ENCODE data around the gene RASGRP4.
"Not testable (repeated sequence)": the region's sequence is repeated elsewhere in the genome, so short reads cannot be mapped to it uniquely, and the experiment has no call there.

The RASGRP4 gene, protein sequence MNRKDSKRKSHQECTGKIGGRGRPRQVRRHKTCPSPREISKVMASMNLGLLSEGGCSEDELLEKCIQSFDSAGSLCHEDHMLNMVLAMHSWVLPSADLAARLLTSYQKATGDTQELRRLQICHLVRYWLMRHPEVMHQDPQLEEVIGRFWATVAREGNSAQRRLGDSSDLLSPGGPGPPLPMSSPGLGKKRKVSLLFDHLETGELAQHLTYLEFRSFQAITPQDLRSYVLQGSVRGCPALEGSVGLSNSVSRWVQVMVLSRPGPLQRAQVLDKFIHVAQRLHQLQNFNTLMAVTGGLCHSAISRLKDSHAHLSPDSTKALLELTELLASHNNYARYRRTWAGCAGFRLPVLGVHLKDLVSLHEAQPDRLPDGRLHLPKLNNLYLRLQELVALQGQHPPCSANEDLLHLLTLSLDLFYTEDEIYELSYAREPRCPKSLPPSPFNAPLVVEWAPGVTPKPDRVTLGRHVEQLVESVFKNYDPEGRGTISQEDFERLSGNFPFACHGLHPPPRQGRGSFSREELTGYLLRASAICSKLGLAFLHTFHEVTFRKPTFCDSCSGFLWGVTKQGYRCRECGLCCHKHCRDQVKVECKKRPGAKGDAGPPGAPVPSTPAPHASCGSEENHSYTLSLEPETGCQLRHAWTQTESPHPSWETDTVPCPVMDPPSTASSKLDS

DNA sequence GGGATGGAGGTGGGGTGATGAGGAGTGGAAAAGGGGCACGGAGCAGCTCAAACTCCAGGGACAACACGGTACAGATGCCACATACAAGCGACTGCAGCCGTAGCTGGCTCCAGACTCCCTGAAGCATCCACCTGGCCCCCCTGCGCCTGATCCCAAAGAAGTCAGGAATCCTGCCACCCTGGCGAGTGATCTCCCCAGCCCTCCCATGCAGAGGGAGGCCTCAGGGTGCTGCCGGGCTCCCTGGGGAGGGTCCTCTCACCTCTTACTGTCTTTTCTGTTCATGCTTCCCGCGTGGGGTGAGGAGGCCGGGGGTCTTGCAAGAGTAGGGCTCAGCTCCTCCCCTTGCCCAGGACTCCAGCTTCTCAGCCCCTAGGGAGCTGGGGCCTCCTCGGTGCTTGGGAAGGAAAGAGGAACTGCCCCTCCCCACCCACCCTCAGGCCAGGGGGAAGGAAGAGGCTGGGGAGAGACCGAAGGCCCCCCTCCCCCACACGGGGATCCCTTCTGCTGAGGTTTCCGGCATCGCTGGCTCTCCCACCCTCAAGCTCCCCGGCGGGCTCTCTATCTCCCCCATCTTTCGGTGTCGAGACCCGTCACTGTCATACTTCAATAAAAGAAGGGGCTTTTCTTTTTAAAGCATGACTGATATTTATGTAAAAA, at the start of gene RASGRP4:
TSS of gene RASGRP4 (minus strand) at position 410 of the 657 bp plus-strand sequence. CDS start at position 282, 128 bp downstream.
- DNase-seq, result no peak

DNA sequence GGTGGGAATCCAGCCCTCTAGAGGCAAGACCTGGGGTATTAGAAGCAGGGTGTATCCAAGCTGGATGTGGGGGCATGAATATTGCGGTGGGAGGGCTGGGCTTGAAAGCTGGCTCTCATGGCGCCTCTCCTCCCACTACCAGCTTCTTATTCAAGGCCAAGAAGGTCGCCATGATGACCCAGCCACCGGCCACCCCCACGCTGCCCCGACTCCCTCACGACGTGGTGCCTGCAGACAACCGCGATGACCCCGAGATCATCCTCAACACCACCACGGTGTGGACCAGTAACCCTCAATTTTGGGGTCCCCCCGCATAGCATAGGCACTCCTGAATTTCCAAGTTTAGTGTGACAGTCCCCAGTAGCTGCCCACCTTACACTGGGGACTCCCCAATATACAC, 49.2 kb upstream of the RASGRP4 start:
- no peak for DNase-seq

DNA sequence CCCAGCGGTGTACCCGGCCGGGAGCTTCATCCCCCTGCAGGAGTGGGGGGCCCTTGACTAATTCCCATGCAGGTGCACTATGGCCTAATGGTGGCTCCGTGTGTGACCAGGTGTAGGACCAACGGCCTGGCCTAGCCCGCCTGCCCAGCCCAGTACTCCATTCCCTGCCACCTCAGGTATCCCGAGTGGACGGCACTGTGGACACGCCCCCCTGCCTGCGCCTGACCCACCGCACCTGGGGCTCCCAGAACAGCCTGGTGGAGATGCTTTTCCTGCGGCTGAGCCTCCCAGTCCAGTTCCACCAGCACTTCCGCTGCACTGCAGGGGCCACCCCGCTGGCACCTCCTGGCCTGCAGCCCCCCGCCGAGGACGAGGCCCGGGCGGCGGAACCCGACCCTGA, 47.2 kb upstream of the RASGRP4 start:
- no peak for DNase-seq

DNA sequence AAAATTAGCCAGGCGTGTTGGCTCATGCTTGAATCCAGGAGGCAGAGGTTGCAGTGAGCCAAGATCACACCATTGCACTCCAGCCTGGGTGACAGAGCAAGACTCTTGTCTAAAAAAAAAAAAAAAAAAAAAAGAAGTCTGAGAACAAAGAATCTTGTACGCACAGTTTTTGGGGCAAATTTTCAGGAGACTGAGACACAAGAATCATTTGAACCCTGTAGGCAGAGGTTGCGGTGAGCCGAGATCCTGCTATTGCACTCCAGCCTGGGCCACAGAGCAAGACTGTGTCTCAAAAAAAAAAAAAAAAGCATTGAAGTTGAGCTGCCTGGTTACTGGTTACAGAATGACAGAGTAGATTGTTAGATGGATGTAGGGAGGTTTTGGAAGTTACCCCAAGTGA, 46.7 kb upstream of the RASGRP4 start:
- DNase-seq, result not testable (repeated sequence)

DNA sequence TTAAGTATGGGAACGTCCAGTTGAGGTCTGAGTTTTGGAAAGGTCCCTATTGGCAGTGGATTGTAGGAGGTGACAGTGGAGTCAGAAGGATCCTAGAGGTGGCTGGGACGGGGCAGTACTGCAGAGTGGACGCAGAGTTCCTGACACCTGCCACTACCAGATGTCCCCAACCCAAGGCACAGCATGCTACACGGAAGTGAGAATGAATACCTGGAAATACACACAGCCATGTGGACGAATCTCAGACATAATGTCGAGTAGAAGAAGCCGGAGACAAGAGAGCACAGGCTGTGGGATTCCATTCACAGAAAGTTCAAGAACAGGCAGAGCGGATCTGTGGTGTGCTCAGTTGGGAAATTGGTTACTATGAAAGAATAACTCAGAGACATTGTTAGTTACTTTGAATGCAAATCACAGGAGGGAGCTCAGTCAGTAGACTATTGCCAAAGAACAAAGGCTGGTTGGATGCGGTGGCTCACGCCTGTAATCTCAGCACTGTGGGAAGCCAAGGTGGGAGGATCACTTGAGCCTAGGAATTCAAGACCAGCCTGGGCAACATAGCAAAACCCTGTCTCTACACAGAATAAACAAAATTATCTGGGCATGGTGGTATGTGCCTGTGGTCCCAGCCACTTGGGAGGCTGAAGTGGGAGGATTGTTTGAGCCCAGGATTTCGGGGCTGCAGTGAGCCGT, 44.9 kb upstream of the RASGRP4 start:
- DNase-seq, result no peak

DNA sequence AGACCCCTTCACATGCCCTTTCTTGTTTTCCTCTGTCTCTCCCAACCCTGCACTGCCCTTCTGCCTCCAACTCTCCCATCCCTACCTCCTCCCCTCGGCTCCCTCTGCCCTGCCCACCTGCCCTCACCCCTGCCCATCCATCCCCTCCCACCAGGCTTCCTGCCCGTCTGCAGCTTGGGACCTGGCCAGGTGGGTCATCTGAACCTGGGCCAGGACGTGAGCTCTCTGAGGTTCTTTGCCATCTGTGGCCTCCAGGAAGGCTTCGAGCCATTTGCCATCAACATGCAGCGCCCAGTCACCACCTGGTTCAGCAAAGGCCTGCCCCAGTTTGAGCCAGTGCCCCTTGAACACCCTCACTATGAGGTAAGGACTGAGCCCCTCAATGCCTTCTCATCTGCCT, 43.1 kb upstream of the RASGRP4 start:
- no peak for DNase-seq

DNA sequence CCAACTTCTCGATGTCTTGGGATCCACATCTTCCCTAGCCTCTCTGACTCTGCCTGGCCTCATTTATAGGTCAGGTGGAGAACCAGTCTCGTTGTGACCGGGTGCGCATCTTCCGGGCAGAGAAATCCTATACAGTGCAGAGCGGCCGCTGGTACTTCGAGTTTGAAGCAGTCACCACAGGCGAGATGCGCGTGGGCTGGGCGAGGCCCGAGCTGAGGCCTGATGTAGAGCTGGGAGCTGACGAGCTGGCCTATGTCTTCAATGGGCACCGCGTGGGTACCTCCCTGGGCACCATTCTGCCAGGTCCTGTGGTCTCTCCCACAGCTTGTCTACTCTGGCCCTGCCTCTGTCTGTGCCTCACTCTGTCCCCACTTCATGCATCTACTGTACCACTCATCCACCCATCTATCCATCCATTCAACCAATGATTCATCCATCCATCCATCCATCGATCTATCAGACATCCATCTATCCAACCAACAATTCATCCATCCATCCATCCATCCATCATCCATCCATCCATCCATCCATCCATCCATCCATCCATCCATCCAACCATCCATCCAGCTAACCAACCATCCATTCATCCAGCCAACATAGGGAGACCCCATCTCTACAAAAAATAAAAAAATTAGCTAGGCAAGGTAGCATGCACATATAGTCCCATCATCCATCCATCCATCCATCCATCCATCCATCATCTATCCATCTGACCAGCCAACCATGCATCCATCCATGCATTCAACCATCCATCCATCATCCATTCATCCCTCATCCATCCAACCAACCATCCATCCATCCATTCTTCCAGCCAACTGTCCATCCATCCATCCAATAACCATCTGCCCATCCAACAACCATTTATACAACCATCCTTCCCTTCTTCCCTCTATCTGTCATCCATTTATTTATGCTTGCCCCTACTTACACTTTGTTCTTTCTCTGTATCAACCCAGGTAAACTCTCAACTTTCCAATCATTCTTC, 41.8 kb upstream of the RASGRP4 start:
- no peak for DNase-seq

DNA sequence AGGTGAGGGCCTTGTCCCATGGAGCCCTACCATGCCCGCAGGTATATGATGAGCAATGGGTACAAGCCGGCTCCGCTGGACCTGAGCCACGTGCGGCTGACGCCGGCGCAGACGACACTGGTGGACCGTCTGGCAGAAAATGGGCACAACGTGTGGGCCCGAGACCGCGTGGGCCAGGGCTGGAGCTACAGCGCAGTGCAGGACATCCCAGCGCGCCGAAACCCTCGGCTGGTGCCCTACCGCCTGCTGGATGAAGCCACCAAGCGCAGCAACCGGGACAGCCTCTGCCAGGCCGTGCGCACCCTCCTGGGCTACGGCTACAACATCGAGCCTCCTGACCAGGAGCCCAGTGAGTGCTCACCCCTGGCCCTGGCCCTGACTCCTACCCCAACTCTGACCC, 40.0 kb upstream of the RASGRP4 start:
- no peak for DNase-seq

DNA sequence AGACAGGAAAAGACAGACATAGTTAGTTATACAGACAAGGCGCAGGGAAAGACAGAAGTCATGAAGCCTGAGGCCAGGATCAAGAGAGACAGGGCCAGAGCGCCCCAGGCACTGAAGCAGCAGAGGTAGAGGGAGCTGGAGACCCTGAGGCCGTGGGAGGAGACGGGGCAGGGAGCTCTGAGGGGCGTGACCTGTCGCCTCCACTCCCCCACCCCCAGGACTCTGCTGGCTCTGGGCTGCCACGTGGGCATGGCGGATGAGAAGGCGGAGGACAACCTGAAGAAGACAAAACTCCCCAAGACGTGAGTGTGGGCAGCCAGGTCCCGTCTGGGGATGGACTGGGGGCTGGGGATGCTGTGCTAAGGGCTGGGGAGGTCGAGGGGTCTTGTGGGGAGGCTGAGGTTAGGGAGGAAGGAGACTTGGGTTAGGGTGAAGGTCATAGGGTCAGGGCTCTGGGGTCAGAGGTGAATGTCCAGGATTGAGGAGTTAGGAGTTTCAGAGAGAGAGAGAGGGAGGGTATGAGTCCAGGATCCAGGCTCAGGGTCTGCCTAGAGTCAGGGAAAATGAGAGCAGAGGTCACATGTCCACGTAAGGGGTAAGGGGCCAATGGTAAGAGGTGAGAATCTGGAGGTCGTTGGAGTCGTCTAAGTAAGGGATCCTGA, 38.5 kb upstream of the RASGRP4 start:
- DNase-seq, result no peak

DNA sequence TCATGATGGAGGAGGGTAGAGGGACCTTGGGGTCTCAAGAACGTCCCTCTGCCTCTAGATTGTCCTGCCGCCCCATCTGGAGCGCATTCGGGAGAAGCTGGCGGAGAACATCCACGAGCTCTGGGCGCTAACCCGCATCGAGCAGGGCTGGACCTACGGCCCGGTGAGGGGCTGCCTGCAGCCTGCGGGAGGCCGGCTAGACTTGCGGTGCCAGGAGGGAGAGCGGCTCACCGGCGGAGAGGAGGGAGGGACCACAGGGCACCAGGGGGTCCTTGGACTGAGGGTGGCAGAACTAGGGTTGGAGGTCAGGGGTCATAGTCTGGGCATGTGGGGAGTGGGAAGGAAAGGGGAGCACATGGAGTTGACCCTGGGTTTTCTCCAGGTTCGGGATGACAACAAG, 37.3 kb upstream of the RASGRP4 start:
- DNase-seq, result no peak

DNA sequence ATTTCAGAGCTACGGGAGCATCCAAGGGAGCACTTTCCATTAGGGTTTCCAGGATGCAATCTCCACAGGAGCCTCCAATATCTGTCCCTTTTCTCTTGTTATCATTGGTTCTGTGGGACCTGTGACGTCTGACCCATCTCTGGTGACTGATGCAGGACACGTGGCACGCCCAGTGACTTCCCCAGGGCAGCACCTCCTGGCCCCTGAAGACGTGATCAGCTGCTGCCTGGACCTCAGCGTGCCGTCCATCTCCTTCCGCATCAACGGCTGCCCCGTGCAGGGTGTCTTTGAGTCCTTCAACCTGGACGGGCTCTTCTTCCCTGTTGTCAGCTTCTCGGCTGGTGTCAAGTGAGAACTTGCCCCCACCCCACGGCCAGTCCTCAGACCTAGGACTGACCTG, 33.0 kb upstream of the RASGRP4 start:
- no peak for DNase-seq

DNA sequence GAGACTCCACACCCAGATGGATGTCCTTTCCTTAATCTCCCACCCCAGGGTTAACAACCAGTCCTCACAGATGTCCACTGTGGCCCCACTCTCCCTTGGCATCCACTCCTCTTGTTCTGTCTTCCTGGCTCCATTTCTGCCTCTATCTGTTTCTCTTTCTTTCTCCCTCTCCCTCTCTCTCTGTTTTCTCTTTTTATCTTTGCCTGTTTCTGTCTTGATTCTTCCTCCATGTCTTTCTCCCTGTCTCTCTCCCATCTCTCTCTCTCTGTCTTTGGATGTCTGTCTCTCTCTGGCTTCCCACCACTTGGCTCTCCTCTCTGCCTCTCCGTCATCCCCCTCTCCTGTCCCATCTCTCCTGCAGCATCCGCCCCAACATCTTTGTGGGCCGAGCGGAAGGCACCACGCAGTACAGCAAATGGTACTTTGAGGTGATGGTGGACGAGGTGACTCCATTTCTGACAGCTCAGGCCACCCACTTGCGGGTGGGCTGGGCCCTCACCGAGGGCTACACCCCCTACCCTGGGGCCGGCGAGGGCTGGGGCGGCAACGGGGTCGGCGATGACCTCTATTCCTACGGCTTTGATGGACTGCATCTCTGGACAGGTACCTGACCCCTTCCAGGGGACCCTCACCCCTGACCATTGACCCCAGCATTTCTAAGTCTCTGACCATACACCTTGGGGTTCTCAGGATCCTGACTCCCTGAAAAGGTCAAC, 31.8 kb upstream of the RASGRP4 start:
- DNase-seq, result no peak

DNA sequence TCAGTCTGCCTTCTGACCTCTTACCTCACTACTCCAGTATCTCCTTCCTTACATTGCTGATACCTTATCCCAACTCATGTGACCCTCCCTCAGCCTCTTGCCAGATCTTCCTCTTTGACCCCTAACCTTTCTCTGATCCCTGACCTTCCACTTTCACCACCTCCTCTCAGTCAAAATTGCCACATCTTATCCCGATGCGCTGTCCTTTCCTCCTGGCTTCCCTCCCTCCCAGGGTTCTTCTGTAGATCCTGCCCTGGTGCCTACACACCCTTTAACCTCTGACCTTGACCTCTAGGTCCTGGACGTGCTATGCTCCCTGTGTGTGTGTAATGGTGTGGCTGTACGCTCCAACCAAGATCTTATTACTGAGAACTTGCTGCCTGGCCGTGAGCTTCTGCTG, 31.2 kb upstream of the RASGRP4 start:
- no peak for DNase-seq

DNA sequence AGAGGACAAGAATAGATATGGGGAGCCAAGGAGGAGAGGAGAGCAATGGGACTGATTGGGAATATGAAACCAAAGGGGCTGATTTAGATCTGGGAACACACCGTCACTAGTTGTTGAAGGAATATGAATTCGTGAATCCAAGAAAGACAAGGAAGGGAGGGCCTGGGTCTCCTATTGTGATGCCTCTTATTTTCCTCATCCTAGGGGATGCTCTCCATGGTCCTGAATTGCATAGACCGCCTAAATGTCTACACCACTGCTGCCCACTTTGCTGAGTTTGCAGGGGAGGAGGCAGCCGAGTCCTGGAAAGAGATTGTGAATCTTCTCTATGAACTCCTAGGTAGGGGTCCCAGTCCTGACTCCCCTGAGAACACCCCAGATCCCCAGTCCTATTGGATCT, 29.0 kb upstream of the RASGRP4 start:
- DNase-seq, result no peak

DNA sequence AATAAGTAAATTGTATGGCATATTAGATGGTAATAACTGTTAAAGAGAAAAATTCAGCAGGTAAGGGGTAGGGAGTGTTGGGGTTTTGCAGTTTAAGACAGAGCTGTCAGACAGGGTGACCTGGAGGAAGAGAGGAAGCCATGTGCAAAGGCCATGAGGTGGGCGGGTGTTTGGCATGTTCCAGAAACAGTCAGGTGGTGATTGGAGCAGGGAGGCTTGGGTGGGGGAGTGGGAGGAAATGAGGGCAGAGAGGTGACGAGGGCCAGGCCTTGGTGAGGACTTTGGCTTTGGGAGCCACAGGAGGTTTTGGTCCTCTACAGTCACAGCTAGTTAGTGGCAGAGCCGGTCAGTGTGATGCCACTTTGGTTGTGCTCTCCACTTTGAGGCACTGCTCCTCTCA, 27.6 kb upstream of the RASGRP4 start:
- no peak for DNase-seq

DNA sequence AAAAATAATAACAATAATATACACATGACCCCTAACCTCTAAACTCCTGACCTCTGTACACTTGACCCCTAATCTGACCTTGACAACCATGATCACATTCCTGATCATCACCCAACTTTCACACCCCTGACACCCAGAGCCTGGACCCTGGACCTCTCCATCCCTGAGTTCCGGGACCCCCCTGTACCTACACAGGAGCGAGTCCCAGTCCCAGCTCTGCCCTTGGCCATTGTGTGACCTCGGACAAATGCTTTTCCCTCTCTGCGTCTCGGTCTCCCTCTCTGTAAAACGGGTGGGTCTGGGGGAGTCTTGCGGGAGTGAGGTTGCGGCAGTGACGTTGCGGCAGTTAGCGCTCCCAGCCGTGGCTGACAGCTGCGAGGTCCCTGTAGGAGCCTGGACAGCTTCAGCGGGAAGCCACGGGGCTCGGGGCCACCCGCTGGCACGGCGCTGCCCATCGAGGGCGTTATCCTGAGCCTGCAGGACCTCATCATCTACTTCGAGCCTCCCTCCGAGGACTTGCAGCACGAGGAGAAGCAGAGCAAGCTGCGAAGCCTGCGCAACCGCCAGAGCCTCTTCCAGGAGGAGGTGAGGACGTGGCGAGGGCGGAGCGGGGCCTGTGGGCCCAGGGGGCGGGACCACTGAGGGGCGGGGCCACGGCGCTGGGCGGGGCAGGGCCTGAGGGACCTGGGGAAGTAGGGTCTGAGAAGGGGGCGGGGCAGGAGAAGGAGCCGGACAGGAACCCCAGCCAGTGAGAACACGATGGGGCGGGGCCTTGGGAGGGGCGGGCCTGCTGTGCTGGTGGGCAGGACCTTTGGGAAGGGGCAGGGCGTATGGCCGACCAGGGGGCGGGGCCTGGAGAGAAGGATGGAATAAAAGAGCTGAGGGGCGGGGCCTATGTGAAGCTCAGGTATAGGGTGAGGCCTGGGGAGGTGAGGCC, 26.7 kb upstream of the RASGRP4 start:
- peak; percentile 12 for DNase-seq

DNA sequence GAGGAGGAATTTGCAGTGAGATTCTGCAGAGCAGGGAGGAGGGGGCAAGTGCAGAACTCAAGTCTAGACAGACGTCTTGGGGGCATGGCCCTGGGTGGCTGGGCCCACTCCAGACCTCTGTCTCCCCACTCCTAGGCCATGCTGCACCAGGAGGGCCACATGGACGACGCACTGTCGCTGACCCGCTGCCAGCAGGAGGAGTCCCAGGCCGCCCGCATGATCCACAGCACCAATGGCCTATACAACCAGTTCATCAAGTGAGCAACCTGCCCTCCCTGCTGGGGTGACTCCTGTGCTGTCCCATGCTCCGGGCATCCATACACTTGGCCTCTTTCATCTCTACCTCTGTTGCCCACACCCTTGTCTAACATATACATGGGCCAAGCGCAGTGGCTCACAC, 25.6 kb upstream of the RASGRP4 start:
- DNase-seq, result no peak

DNA sequence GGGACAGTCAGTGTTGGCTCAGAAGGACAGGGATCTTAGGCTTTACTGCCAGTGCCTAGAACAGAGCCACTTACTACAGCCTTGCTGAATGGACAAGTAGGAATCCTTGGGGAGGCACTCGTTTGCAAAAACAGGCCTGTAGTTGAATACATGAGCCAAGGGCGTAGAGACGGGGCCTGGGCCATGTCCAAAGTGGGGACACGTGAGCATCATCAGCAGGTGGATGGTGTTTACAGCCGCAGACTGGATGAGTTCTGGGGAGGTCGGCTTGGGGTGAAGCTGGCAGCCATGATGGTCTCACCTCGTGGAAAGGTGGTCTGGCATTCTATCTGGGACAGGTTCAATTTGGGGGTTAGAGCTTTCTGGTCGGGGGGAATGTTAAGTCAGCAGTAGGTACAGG, 25.0 kb upstream of the RASGRP4 start:
- no peak for DNase-seq

DNA sequence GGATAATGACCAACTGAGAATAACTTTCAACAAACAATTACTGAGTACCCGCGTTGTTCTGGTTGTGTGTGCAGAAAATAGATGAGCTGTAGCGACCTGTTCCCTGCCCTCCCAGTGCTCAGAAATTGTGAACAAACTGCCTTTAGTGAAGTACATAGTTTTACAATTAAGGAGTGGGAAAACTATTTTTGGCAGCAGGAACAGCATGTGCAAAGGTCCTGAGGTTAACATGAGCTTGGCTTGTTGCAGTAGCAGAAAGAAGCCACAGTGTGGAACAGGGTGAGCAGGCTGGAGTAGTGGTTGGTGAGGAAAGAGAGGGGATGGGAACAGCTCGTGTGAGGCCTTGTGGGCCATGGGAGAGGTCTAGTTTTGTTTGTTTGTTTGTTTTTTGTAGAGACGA, 23.5 kb upstream of the RASGRP4 start:
- DNase-seq, result no peak

DNA sequence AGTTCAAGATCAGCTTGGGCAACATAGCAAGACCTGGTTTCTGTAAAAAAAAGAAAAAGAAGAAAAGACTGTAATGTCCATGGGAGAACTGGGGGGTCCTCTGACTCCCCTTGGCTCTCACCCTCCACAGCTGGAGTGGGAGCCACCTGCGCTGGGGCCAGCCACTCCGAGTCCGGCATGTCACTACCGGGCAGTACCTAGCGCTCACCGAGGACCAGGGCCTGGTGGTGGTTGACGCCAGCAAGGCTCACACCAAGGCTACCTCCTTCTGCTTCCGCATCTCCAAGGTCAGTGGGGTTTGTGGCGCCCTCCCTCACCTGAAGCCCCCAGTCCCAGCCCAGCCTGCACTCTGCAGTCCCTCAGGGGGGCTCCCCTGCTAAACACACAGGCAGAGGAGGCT, 22.2 kb upstream of the RASGRP4 start:
- DNase-seq, result no peak
